ENCODE measurements around the gene ZFAND2B. TPM values are rescaled to one million over a fixed set of nuclear protein-coding genes. Genes with fewer than 3 reads are reported as not detected.

ZFAND2B gene
- polyA plus RNA-seq, 1 of the 3 experiments (the other 2 are of a cell fraction), result 39.9 TPM

GRCh38 chr2:219180961-219181360 lies 25.6 kb upstream of the ZFAND2B start:
- Histone ChIP-seq H3K27me3 (ENCODE audit: insufficient read depth) (no peaks in the 10 kb centered on the region), H2AFZ (ENCODE audit: low read depth) (no peak overlapping the region), H3K4me1 (ENCODE audit: control insufficient read depth in 1 of 2, insufficient read depth in 2 of 2, low read depth in 1 of 2, low read length in 1 of 2) (peaks cover 0 to 12% of the 10 kb centered on the region in 2 experiments; a peak in 2 of 4 replicates), H3K9ac (no peak overlapping the region), H3K27ac (ENCODE audit: low read depth in 2 of 2, low read length in 1 of 2) (no peak overlapping the region), H3K79me2 (ENCODE audit: insufficient read depth) (peaks cover 32% of the 10 kb centered on the region), H3F3A (replicated peaks; ENCODE audit: insufficient read depth) (peaks cover 17% of the 10 kb centered on the region), H3K9me3 (no peaks in the 10 kb centered on the region), H3K9me2 (no peaks in the 10 kb centered on the region), H3K4me3 (ENCODE audit: low read depth in 2 of 2, low read length in 1 of 2) (no peak overlapping the region), H3K4me2 (no peak overlapping the region), H4K20me1 (ENCODE audit: insufficient read depth) (peaks cover 10% of the 10 kb centered on the region), H3K36me3 (replicated peaks in 1 of 2; ENCODE audit: control insufficient read depth in 1 of 2, insufficient read depth in 2 of 2, low read length in 1 of 2) (peaks cover 46 to 52% of the 10 kb centered on the region in 2 experiments)
- POLR2A ChIA-PET, result no interaction called here
- no peak for DNase-seq
- TF ChIP-seq SMC3 (IDR thresholded peaks at IDR 0.05; ENCODE audit: low read depth, low read length), result no peak
- 95% methylated on average over 5 of the region's 5 CpGs for WGBS (ENCODE audit: low lambda C conversion rate)
- CTCF ChIA-PET, result interaction anchor here (0.6 to 3.8 kb wide), 8 partner anchors 10 to 186 kb away, joined by 3 to 12 read pairs (median 4); partner anchors contain the start of gene SLC23A3

DNA sequence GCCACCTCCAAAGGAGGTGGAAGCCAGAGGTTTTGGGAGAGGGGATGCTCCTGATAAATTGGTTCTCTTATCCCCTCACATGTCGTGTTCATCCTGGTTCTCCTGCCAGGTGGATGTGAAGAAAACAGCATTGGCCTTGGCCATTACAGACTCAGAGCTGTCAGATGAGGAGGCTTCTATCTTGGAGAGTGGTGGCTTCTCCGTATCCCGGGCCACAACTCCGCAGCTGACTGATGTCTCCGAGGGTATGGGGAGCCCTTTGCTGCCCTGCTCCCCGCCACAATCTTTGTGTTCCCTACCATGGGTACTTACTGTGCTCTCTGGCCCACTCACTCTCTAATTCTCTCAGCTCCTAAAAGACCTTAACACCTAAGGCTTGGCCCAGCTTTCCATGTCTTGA lies 25.1 kb upstream of the ZFAND2B start:
- H3K36me3 ChIP-seq (replicated peaks in 1 of 2; ENCODE audit: control insufficient read depth in 1 of 2, insufficient read depth in 2 of 2, low read length in 1 of 2), result peaks cover 50 to 52% of the 10 kb centered on the region in 2 experiments

More for the DNA sequence above, 25.1 kb upstream of the ZFAND2B start:
- Histone ChIP-seq H3K4me1 (ENCODE audit: control insufficient read depth in 1 of 2, insufficient read depth in 2 of 2, low read depth in 1 of 2, low read length in 1 of 2) (peaks cover 0 to 9% of the 10 kb centered on the region in 2 experiments; a peak in 2 of 4 replicates), H3K4me2 (no peak overlapping the region), H3K9me2 (no peaks in the 10 kb centered on the region), H2AFZ (ENCODE audit: low read depth) (no peak overlapping the region), H3F3A (replicated peaks; ENCODE audit: insufficient read depth) (peaks cover 17% of the 10 kb centered on the region), H3K9me3 (no peaks in the 10 kb centered on the region), H3K27me3 (ENCODE audit: insufficient read depth) (no peaks in the 10 kb centered on the region), H3K9ac (no peak overlapping the region), H3K79me2 (ENCODE audit: insufficient read depth) (peaks cover 27% of the 10 kb centered on the region), H4K20me1 (ENCODE audit: insufficient read depth) (peaks cover 10% of the 10 kb centered on the region), H3K27ac (ENCODE audit: low read depth in 2 of 2, low read length in 1 of 2) (no peak overlapping the region), H3K4me3 (ENCODE audit: low read depth in 2 of 2, low read length in 1 of 2) (no peak overlapping the region)
- no peak for DNase-seq
- TF ChIP-seq RXRA (IDR thresholded peaks at IDR 0.05; ENCODE audit: borderline replicate concordance, low read depth) (no peak), EP300 (IDR thresholded peaks at IDR 0.05; ENCODE audit: borderline replicate concordance in 1 of 2, low read depth in 1 of 2, low read length in 1 of 2) (no peak), TCF12 (IDR thresholded peaks at IDR 0.05) (no peak), ZBTB33 (IDR thresholded peaks at IDR 0.05; ENCODE audit: borderline replicate concordance, low read depth) (no peak), TEAD4 (IDR thresholded peaks at IDR 0.05; ENCODE audit: borderline replicate concordance, insufficient read depth) (no peak), MAX (IDR thresholded peaks at IDR 0.05; ENCODE audit: low read depth) (no peak), GABPA (IDR thresholded peaks at IDR 0.05; ENCODE audit: low read depth) (no peak), SIN3A (IDR thresholded peaks at IDR 0.05; ENCODE audit: borderline replicate concordance, low read depth, low read length) (no peak), POLR2AphosphoS5 (IDR thresholded peaks at IDR 0.05; ENCODE audit: low read depth, low read length) (no peak), FOXM1 (IDR thresholded peaks at IDR 0.05; ENCODE audit: low read depth) (no peak), JUND (IDR thresholded peaks at IDR 0.05) (no peak), IRF3 (IDR thresholded peaks at IDR 0.05; ENCODE audit: low read depth, low read length) (no peak), PBX3 (IDR thresholded peaks at IDR 0.05) (no peak), RFX5 (IDR thresholded peaks at IDR 0.05; ENCODE audit: low read length) (no peak), ELF1 (IDR thresholded peaks at IDR 0.05) (no peak), CHD2 (IDR thresholded peaks at IDR 0.05; ENCODE audit: low read length, partially characterized antibody) (no peak), SMC3 (IDR thresholded peaks at IDR 0.05; ENCODE audit: low read depth, low read length) (no peak)
- TF ChIP-seq, protein P1, sequence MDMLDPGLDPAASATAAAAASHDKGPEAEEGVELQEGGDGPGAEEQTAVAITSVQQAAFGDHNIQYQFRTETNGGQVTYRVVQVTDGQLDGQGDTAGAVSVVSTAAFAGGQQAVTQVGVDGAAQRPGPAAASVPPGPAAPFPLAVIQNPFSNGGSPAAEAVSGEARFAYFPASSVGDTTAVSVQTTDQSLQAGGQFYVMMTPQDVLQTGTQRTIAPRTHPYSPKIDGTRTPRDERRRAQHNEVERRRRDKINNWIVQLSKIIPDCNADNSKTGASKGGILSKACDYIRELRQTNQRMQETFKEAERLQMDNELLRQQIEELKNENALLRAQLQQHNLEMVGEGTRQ (IDR thresholded peaks at IDR 0.05; ENCODE audit: borderline replicate concordance, low read depth, low read length), result no peak
- TF ChIP-seq, protein P2, sequence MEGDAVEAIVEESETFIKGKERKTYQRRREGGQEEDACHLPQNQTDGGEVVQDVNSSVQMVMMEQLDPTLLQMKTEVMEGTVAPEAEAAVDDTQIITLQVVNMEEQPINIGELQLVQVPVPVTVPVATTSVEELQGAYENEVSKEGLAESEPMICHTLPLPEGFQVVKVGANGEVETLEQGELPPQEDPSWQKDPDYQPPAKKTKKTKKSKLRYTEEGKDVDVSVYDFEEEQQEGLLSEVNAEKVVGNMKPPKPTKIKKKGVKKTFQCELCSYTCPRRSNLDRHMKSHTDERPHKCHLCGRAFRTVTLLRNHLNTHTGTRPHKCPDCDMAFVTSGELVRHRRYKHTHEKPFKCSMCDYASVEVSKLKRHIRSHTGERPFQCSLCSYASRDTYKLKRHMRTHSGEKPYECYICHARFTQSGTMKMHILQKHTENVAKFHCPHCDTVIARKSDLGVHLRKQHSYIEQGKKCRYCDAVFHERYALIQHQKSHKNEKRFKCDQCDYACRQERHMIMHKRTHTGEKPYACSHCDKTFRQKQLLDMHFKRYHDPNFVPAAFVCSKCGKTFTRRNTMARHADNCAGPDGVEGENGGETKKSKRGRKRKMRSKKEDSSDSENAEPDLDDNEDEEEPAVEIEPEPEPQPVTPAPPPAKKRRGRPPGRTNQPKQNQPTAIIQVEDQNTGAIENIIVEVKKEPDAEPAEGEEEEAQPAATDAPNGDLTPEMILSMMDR (IDR thresholded peaks at IDR 0.05), result no peak
- POLR2A ChIA-PET, result no interaction called here
- 90% methylated on average over 6 of the region's 6 CpGs for WGBS (ENCODE audit: low lambda C conversion rate)
- CTCF ChIA-PET, result interaction anchor here (0.6 to 3.8 kb wide), 7 partner anchors 11 to 186 kb away, joined by 3 to 12 read pairs (median 4); partner anchors contain the start of gene SLC23A3

Data from SK-N-SH (cell line).